SKM-1 (cell line): ENCODE measurements around the gene PKD1.

Source experiments
- DNase-seq: peaks from one replicate; lab custom pipeline; 2025; ENCODE audit not compliant: unreplicated experiment; lab: John Stamatoyannopoulos, UW

PKD1 gene

DNA sequence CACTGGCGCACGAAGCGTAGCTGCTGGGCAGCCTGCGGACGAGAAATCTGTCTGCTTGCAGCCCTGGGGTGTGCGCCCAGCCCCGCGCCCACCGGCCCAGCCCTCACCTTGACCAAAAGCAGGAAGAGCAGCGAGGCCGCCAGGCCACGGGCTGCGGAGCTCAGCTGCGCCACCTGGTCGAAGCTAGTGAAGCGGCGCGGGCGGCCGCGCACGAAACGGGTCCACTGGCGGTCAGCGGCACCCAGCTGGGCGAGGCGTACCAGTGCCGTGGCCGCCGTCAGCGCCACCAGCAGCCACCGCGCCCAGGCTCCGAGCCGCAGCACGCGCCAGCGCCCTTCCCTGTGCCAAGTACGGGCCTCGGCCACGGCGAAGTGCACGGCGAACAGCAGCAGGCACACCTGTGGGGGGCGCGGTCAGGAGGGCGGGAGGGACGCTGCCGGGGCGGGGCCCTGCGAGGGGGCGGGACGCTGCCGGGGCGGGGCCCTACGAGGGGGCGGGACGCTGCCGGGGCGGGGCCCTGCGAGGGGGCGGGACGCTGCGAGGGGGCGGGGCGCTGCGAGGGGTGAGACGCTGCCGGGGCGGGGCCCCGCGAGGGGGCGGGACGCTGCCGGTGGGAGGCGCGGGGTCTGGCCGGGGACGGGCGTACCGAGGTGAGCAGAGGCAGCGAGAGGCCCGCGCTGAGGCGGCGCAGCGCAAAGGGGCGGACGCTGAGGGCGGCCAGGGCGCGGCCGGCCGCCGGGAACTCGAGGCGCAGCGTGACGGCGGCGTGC lies 44.7 kb downstream of the PKD1 start:
- no peak for DNase-seq

DNA sequence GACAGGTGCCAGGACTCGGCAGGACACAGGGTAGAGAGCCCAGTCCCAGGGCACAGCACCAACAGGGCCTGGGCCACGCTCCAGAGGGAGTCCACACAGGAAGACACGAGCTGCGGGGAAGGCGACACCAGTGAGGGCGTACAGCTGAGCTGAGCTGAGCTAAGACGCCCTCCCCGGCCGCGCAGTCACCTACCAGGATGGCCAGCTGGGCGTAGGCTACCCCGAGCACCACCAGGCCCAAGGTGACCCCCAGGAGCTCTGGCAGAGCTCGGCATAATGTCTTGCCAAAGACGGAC lies 45.3 kb downstream of the PKD1 start:
- DNase-seq: no peak

GRCh38 chr16:2089706-2090480 lies 45.8 kb downstream of the PKD1 start:
- DNase-seq: no peak

DNA sequence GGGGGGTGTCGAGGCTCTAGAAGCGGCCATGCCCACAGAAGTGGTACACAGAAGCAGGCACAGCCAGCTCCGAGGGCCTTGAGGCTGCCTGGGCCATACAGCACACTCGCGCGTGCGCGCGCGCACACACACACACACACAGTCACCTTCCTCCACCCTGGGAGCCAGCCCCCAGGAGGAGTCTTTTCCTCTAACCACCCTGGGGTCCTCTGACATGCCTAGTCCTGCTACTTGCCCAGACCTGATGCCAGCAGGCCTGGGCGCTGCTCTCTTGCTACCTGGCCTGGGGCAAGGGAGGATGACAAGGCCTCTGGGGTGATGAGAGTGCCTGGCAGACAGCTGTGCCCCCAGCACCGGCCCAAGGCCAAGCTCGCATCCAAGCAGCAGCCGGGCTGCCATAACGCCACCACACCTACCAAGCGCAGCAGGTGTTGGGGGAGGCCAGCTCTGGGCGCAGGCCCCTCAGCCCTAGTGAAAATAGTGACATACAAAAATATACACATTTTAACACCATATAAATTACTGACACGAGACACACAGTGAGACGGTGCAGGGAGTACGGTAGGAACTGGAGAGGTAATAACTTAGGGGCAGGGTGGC lies 46.8 kb downstream of the PKD1 start:
- DNase-seq: no peak

GRCh38 chr16:2087748-2088631 lies 47.7 kb downstream of the PKD1 start:
- DNase-seq: no peak

DNA sequence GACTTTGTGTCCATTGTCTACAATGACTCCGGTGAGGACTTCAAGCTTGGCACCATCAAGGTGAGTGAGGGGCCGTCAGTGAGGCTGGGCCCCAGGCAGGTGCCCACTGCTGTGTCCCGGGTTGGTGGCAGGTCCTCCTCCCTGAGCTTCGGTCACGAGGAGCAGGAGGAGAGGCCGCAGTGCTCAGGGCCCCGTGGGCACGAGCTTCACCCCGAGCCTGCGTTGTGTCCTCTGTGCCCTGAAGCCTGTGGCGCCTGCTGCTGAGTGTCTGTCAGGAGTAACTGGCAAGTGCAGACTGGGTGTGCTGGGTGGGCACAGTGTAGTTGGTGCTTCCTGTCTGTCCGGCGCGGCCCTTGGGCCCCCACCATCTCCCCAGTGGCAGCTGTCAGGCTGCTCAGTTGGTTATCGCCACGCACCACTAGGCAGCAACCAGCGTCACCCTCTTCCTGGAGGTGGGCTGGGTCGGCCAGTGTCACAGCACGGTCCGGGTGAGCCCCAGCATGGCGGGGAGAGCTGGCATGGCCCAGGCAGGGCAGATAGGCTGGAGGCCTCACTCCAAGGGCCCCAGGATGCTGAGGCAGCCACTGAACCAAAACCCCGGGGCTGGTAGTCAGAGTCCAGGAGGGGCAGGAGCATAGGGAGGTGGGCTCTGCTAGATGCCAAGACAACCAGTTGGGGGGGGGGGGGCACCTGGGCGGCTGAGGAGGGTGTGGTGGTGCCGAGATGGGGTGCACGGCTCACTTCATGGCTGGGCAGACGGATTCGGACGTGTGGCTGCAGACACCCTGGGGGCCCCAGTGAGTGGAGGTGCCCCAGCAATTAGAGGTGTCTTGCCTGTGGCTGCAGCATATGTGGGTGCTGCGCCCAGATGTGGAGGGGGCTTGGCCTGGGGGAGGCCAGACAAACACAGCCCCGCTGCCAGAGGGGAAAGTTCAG lies 48.6 kb downstream of the PKD1 start:
- no peak for DNase-seq

- DNase-seq: no peak
These were observed 49.5 kb downstream of the PKD1 start for GRCh38 chr16:2086106-2086742.

GRCh38 chr16:2085669-2086068 lies 50.0 kb downstream of the PKD1 start:
- no peak for DNase-seq

DNA sequence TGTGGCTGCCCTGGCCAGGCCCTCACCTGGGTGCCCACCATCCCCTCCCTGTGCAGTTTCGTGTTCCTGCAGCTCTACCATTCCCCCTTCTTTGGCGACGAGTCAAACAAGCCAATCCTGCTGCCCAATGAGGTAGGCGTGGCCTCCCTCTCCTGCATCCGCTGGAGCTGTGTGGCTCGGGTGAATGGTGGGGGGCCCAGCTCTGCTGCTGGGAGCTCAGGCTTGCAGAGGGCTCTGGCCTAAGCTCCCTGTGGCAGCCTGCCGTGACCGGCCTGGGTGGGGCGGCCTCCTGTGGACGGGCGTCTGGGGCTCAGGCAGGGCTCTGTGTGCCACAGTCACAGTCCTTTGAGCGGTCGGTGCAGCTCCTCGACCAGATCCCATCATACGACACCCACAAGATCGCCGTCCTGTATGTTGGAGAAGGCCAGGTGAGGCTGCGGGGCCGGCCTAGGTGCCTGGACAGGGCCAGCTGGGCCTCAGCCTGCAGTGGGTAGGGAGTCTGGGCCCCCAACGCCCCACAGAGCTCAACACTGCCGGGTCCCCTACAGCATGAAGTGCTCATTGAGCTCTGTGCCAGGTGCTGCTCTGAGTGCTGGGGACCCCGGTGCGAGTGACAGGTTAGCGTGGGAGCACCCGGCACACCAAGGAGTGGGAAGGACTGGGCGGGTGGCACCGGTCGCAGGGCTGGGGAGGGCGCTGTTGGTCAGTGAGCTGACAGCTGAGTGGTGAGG lies 50.6 kb downstream of the PKD1 start:
- no peak for DNase-seq

- DNase-seq: no peak
These were observed 51.6 kb downstream of the PKD1 start for GRCh38 chr16:2083876-2084780.

- DNase-seq: no peak
These were observed 52.3 kb downstream of the PKD1 start for GRCh38 chr16:2083409-2083808.

DNA sequence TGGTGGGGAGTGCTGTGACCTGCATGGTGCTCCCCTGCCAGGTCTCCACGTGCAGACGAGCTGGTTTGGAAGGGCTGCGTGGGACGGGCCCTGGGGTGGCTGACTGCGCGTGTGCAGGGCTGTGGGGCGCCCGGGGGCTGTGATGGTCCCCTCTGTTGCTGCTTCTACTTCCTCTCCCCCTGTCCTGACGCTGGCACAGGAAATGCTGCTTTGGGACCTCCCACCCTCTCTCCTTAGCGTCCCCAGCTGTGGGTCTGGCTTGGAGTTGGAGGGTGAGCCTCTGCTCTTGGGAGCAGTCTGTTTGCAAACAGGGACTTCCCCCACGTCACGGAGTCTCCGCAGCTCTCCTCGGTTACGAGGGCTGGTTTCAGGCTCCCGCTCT lies 52.7 kb downstream of the PKD1 start:
- no peak for DNase-seq

DNA sequence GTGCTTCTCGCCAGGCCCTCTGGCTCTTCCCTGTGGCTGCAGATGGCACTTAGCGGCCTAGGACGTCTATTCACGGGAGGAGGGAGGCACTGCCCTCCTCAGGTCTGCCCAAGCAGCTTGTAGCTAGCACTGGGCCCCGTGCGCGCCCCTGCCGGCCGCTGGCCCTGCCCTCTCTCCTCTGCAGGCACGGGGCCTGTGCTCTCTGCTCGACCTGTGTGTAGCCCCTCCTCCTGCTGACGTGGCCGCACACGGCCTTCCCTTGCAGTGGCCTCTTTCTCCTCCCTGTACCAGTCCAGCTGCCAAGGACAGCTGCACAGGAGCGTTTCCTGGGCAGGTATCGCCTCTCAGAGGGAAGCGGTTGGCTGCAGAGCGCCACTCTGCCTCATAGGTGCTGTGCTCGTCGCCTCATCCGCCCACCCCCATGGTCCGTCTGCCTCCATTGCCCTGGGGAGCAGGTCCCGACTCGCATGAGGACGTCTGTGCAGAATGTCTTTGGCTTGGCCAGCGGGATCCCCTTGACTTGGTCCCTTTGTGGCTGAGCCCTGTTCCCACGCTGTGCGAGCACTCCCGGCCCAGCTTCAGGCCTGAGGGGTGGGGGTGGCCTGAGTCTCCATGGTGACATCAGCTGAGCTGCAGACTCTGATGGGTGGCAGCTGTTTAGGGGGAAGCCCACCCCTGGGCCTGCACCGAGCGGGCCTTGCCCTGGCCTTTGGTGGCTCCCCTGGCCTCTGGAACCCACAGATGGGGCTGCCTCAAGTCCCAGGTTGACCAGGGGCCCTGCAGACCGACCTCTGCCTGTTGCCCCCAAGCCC lies 53.3 kb downstream of the PKD1 start:
- no peak for DNase-seq

GRCh38 chr16:2081201-2082084 lies 54.3 kb downstream of the PKD1 start:
- no peak for DNase-seq

- no peak for DNase-seq
These were observed 55.7 kb downstream of the PKD1 start for GRCh38 chr16:2079991-2080390.

DNA sequence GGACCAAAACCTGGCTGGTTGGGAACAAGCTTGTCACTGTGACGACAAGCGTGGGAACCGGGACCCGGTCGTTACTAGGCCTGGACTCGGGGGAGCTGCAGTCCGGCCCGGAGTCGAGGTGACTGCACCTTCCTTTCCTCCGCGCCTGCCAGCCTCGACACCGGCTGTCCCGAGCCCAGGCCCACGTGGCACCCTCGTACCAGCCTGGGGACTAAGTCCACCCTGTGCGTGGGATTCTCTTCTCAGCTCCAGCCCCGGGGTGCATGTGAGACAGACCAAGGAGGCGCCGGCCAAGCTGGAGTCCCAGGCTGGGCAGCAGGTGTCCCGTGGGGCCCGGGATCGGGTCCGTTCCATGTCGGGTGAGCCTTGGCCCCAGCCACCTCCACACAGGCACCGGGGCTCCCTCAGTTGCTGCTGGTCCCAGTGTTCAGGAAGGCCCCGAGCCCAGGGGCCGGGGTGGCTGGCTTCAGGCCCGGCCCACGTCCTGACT lies 56.3 kb downstream of the PKD1 start:
- DNase-seq: no peak
